ENCODE results near the gene ERBB4.

DNA sequence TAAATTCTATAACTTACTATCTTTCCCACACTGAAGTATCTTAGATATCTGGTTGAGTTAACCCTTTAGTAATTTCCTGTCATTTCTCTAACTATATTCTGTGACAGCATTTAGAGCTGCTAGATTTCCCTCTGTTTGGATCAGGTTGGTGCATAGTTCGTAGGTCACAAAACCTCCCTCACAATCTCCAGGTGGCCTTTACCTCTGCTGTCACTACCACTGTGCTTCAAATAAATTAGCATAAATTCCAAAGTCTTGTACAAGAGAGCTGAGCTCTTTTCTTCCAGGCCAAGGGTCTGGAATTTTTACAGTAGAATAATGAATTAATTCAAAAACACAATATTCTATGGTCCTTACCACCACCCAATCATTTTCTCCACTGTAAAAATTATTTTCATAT, 739.7 kb downstream of the ERBB4 start:
- TF ChIP-seq, protein P1, sequence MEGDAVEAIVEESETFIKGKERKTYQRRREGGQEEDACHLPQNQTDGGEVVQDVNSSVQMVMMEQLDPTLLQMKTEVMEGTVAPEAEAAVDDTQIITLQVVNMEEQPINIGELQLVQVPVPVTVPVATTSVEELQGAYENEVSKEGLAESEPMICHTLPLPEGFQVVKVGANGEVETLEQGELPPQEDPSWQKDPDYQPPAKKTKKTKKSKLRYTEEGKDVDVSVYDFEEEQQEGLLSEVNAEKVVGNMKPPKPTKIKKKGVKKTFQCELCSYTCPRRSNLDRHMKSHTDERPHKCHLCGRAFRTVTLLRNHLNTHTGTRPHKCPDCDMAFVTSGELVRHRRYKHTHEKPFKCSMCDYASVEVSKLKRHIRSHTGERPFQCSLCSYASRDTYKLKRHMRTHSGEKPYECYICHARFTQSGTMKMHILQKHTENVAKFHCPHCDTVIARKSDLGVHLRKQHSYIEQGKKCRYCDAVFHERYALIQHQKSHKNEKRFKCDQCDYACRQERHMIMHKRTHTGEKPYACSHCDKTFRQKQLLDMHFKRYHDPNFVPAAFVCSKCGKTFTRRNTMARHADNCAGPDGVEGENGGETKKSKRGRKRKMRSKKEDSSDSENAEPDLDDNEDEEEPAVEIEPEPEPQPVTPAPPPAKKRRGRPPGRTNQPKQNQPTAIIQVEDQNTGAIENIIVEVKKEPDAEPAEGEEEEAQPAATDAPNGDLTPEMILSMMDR (IDR thresholded peaks at IDR 0.05) = no peak
- no peak for TF ChIP-seq POLR2AphosphoS5 (IDR thresholded peaks at IDR 0.05; ENCODE audit: low read depth, low read length)
